ENCODE results near the gene FAM200A.

The FAM200A gene

GRCh38 chr7:99543081-99543671 is 8.7 kb downstream of the FAM200A start:
- Histone ChIP-seq H3K4me1 (ENCODE audit: insufficient read depth, low read length) (no peaks in the 10 kb centered on the region), H3K4me3 (ENCODE audit: low read depth in 1 of 2, low read length in 2 of 2) (no peak overlapping the region), H3K36me3 (ENCODE audit: insufficient read depth, low read length) (peaks cover 11% of the 10 kb centered on the region), H3K27me3 (ENCODE audit: insufficient read depth, low read length, poor library complexity) (no peaks in the 10 kb centered on the region), H3K9me3 (ENCODE audit: insufficient read depth, low read length, severe bottlenecking) (peaks cover 6% of the 10 kb centered on the region), H3K79me2 (ENCODE audit: insufficient read depth, low read length) (no peaks in the 10 kb centered on the region), H4K20me1 (ENCODE audit: insufficient read depth, low read length) (no peaks in the 10 kb centered on the region), H3K4me2 (ENCODE audit: insufficient read depth, low read length) (no peak overlapping the region), H2AFZ (ENCODE audit: low read depth, low read length) (no peak overlapping the region), H3K9ac (ENCODE audit: low read depth, low read length) (no peak overlapping the region), H3K27ac (ENCODE audit: low read length) (no peak overlapping the region)
- ATAC-seq (ENCODE audit: insufficient read depth, low read depth) (no peak), DNase-seq (no peak)
- TF ChIP-seq CTCF (IDR thresholded peaks at IDR 0.05; ENCODE audit: borderline replicate concordance, extremely low read depth, low read length, poor library complexity, severe bottlenecking): no peak
- no peak for TF ChIP-seq EZH2 (IDR thresholded peaks at IDR 0.05; ENCODE audit: borderline replicate concordance, low read depth, low read length, severe bottlenecking)

GRCh38 chr7:99541212-99541611 is 10.7 kb downstream of the FAM200A start:
- Histone ChIP-seq H4K20me1 (ENCODE audit: insufficient read depth, low read length) (no peaks in the 10 kb centered on the region), H3K4me2 (ENCODE audit: insufficient read depth, low read length) (no peak overlapping the region), H3K9me3 (ENCODE audit: insufficient read depth, low read length, severe bottlenecking) (peaks cover 6% of the 10 kb centered on the region), H3K9ac (ENCODE audit: low read depth, low read length) (no peak overlapping the region), H3K27me3 (ENCODE audit: insufficient read depth, low read length, poor library complexity) (no peaks in the 10 kb centered on the region), H2AFZ (ENCODE audit: low read depth, low read length) (no peak overlapping the region), H3K4me1 (ENCODE audit: insufficient read depth, low read length) (no peaks in the 10 kb centered on the region), H3K79me2 (ENCODE audit: insufficient read depth, low read length) (no peaks in the 10 kb centered on the region), H3K27ac (ENCODE audit: low read length) (no peak overlapping the region), H3K36me3 (ENCODE audit: insufficient read depth, low read length) (peaks cover under 1% of the 10 kb centered on the region; the same call in 1 of the 2 replicates), H3K4me3 (ENCODE audit: low read depth in 1 of 2, low read length in 2 of 2) (no peak overlapping the region)
- no peak for DNase-seq
- TF ChIP-seq CTCF (IDR thresholded peaks at IDR 0.05; ENCODE audit: borderline replicate concordance, extremely low read depth, low read length, poor library complexity, severe bottlenecking) (no peak), EZH2 (IDR thresholded peaks at IDR 0.05; ENCODE audit: borderline replicate concordance, low read depth, low read length, severe bottlenecking) (no peak)
- ATAC-seq (ENCODE audit: insufficient read depth, low read depth): no peak

- TF ChIP-seq CTCF (IDR thresholded peaks at IDR 0.05; ENCODE audit: borderline replicate concordance, extremely low read depth, low read length, poor library complexity, severe bottlenecking): no peak
- no peak for TF ChIP-seq EZH2 (IDR thresholded peaks at IDR 0.05; ENCODE audit: borderline replicate concordance, low read depth, low read length, severe bottlenecking)
- Histone ChIP-seq H3K4me2 (ENCODE audit: insufficient read depth, low read length) (no peak overlapping the region), H3K4me3 (ENCODE audit: low read depth in 1 of 2, low read length in 2 of 2) (no peak overlapping the region), H3K36me3 (ENCODE audit: insufficient read depth, low read length) (no peaks in the 10 kb centered on the region), H3K27ac (ENCODE audit: low read length) (no peak overlapping the region), H4K20me1 (ENCODE audit: insufficient read depth, low read length) (no peaks in the 10 kb centered on the region), H3K9ac (ENCODE audit: low read depth, low read length) (no peak overlapping the region), H3K79me2 (ENCODE audit: insufficient read depth, low read length) (no peaks in the 10 kb centered on the region), H3K27me3 (ENCODE audit: insufficient read depth, low read length, poor library complexity) (no peaks in the 10 kb centered on the region), H3K4me1 (ENCODE audit: insufficient read depth, low read length) (no peaks in the 10 kb centered on the region), H3K9me3 (ENCODE audit: insufficient read depth, low read length, severe bottlenecking) (peaks cover 6% of the 10 kb centered on the region), H2AFZ (ENCODE audit: low read depth, low read length) (no peak overlapping the region)
- ATAC-seq (ENCODE audit: insufficient read depth, low read depth) (no peak), DNase-seq (no peak)
Observed at GRCh38 chr7:99540542-99540941, 11.4 kb downstream of the FAM200A start.
